ENCODE results near the gene KRTAP12-2. TPM values are rescaled to one million over a fixed set of nuclear protein-coding genes. Genes with fewer than 3 reads are reported as not detected.

The KRTAP12-2 gene
- total RNA-seq, 1 donor from 2014 or later, result not detected

GRCh38 chr21:44682580-44683151 is 15.9 kb upstream of the KRTAP12-2 start:
- Histone ChIP-seq H3K36me3 (no peaks in the 10 kb centered on the region), H3K27me3 (ENCODE audit: low read depth) (peaks cover 34% of the 10 kb centered on the region), H3K27ac (replicated peaks) (no peak overlapping the region), H3K4me1 (no peaks in the 10 kb centered on the region), H3K9me3 (replicated peaks) (no peaks in the 10 kb centered on the region), H3K4me3 (no peak overlapping the region)
- no peak for DNase-seq
- intact Hi-C loops (cut with micrococcal nuclease), result no loop called here
- no peak for TF ChIP-seq CTCF (IDR thresholded peaks at IDR 0.05; ENCODE audit: borderline replicate concordance)

GRCh38 chr21:44681861-44682579 is 15.3 kb upstream of the KRTAP12-2 start, which contains the start of gene KRTAP12-1:
Gene KRTAP12-1, minus strand, starts transcription at chr21:44682163. Its CDS starts 40 bp downstream, at chr21:44682123.
- Histone ChIP-seq H3K9me3 (replicated peaks) (no peaks in the 10 kb centered on the region), H3K27ac (replicated peaks) (no peak within 1 kb of the TSS), H3K36me3 (no peaks in the 10 kb centered on the region), H3K4me1 (no peaks in the 10 kb centered on the region), H3K4me3 (no peak within 1 kb of the TSS), H3K27me3 (ENCODE audit: low read depth) (peaks cover 27% of the 10 kb centered on the region)
- intact Hi-C loops (cut with micrococcal nuclease), result no loop called here
- TF ChIP-seq CTCF (IDR thresholded peaks at IDR 0.05; ENCODE audit: borderline replicate concordance), result no peak
- no peak for DNase-seq

GRCh38 chr21:44681152-44681551 is 14.4 kb upstream of the KRTAP12-2 start:
- intact Hi-C loops (cut with micrococcal nuclease), result no loop called here
- Histone ChIP-seq H3K36me3 (no peaks in the 10 kb centered on the region), H3K4me1 (no peaks in the 10 kb centered on the region), H3K27me3 (ENCODE audit: low read depth) (peaks cover 18% of the 10 kb centered on the region), H3K9me3 (replicated peaks) (no peaks in the 10 kb centered on the region), H3K27ac (replicated peaks) (no peak overlapping the region), H3K4me3 (no peak overlapping the region)
- no peak for DNase-seq
- no peak for TF ChIP-seq CTCF (IDR thresholded peaks at IDR 0.05; ENCODE audit: borderline replicate concordance)

- Histone ChIP-seq H3K27me3 (ENCODE audit: low read depth) (peaks cover 12% of the 10 kb centered on the region), H3K9me3 (replicated peaks) (peaks cover 6% of the 10 kb centered on the region), H3K36me3 (no peaks in the 10 kb centered on the region), H3K27ac (replicated peaks) (no peak overlapping the region), H3K4me1 (no peaks in the 10 kb centered on the region), H3K4me3 (no peak overlapping the region)
- DNase-seq, result no peak
- TF ChIP-seq CTCF (IDR thresholded peaks at IDR 0.05; ENCODE audit: borderline replicate concordance), result no peak
- intact Hi-C loops (cut with micrococcal nuclease), result no loop called here
These were observed 11.2 kb upstream of the KRTAP12-2 start for GRCh38 chr21:44677881-44678280.

- DNase-seq, result no peak
- intact Hi-C loops (cut with micrococcal nuclease), result no loop called here
- Histone ChIP-seq H3K27ac (replicated peaks) (no peak overlapping the region), H3K27me3 (ENCODE audit: low read depth) (peaks cover 5% of the 10 kb centered on the region), H3K4me1 (no peaks in the 10 kb centered on the region), H3K9me3 (replicated peaks) (peaks cover 42% of the 10 kb centered on the region), H3K36me3 (no peaks in the 10 kb centered on the region), H3K4me3 (no peak overlapping the region)
- no peak for TF ChIP-seq CTCF (IDR thresholded peaks at IDR 0.05; ENCODE audit: borderline replicate concordance)
These were observed 5.2 kb upstream of the KRTAP12-2 start for GRCh38 chr21:44671911-44672310.

Measured in left ventricle myocardium inferior (tissue), 1 donor.